NCI-H2107 (cell line): ENCODE measurements around the gene RMI2.
A peak's percentile ranks its signal among the peaks of the same experiment; 100 is the strongest.

Experiments used
- DNase-seq: peaks from one replicate; lab custom pipeline; 2025; lab: John Stamatoyannopoulos, UW

Gene RMI2

GRCh38 chr16:11328172-11329070 is 16.8 kb upstream of the RMI2 start:
- no peak for DNase-seq

- DNase-seq: no peak
These were observed 16.2 kb upstream of the RMI2 start for GRCh38 chr16:11329071-11329491.

GRCh38 chr16:11329891-11330290 is 15.4 kb upstream of the RMI2 start:
- DNase-seq: no peak

GRCh38 chr16:11330526-11331237 is 14.6 kb upstream of the RMI2 start:
- no peak for DNase-seq

GRCh38 chr16:11331967-11332366 is 13.3 kb upstream of the RMI2 start:
- no peak for DNase-seq

GRCh38 chr16:11333010-11333409 is 12.2 kb upstream of the RMI2 start:
- DNase-seq: no peak

- DNase-seq: no peak
These were observed 11.6 kb upstream of the RMI2 start for GRCh38 chr16:11333702-11334101.

GRCh38 chr16:11334831-11335404 is 10.3 kb upstream of the RMI2 start:
- DNase-seq: no peak

- DNase-seq: no peak
These were observed 6.2 kb upstream of the RMI2 start for GRCh38 chr16:11339075-11339474.

GRCh38 chr16:11340710-11341109 is 4.5 kb upstream of the RMI2 start:
- DNase-seq: no peak

- no peak for DNase-seq
These were observed 3.9 kb upstream of the RMI2 start for GRCh38 chr16:11341371-11341770.

GRCh38 chr16:11342021-11342855 is 3.0 kb upstream of the RMI2 start:
- DNase-seq: no peak

- no peak for DNase-seq
These were observed 1.6 kb downstream of the RMI2 start for GRCh38 chr16:11346700-11347319.

GRCh38 chr16:11347831-11348230 is 2.6 kb downstream of the RMI2 start:
- no peak for DNase-seq

GRCh38 chr16:11348737-11349598 is 3.7 kb downstream of the RMI2 start:
- no peak for DNase-seq

GRCh38 chr16:11349599-11350276 is 4.5 kb downstream of the RMI2 start:
- DNase-seq: peak; percentile 50

- DNase-seq: no peak
These were observed 5.3 kb downstream of the RMI2 start for GRCh38 chr16:11350519-11350918.

- no peak for DNase-seq
These were observed 5.7 kb downstream of the RMI2 start for GRCh38 chr16:11350921-11351335.

GRCh38 chr16:11353158-11353557 is 7.9 kb downstream of the RMI2 start:
- no peak for DNase-seq

- no peak for DNase-seq
These were observed 9.1 kb downstream of the RMI2 start for GRCh38 chr16:11354407-11354732.
